ENCODE measurements around the gene ANKRD16. TPM values are rescaled to one million over a fixed set of nuclear protein-coding genes. Genes with fewer than 3 reads are reported as not detected.

The ANKRD16 gene
- 14.6 to 15.2 TPM (median 14.7 TPM) in 3 replicates for total RNA-seq

- Mint-ChIP-seq H3K4me3 (peak within 1 kb of the TSS; percentile 91), H3K27ac (peak within 1 kb of the TSS; percentile 92), H3K9me3 (no peaks in the 10 kb centered on the region), H3K27me3 (ENCODE audit: low read depth) (no peaks in the 10 kb centered on the region), H3K36me3 (peaks cover 22% of the 10 kb centered on the region), H3K4me1 (peaks cover 40% of the 10 kb centered on the region)
- peak; percentile 99 to 100 for DNase-seq (ENCODE audit: low spot score in 2 of 2, unreplicated experiment in 2 of 2)
- TF ChIP-seq CTCF (IDR thresholded peaks at IDR 0.05; ENCODE audit: unreplicated experiment), result no peak
Observed at GRCh38 chr10:5889624-5890451, at the start of gene ANKRD16, which contains the start of gene FBH1. Gene ANKRD16, minus strand, starts transcription at chr10:5889893. Its CDS starts 539 bp downstream, at chr10:5889354. Gene FBH1, plus strand, starts transcription at chr10:5890243. Its CDS starts 103 bp downstream, at chr10:5890346.

- Mint-ChIP-seq H3K4me1 (peaks cover 1% of the 10 kb centered on the region), H3K27ac (no peak overlapping the region), H3K4me3 (no peak overlapping the region), H3K27me3 (ENCODE audit: low read depth) (no peaks in the 10 kb centered on the region), H3K36me3 (peaks cover 22% of the 10 kb centered on the region), H3K9me3 (no peaks in the 10 kb centered on the region)
- DNase-seq (ENCODE audit: low spot score in 2 of 2, unreplicated experiment in 2 of 2), result no peak
- TF ChIP-seq CTCF (IDR thresholded peaks at IDR 0.05; ENCODE audit: unreplicated experiment), result no peak
Observed at GRCh38 chr10:5938291-5938690, 48.6 kb upstream of the ANKRD16 start.

GRCh38 chr10:5937016-5937415 lies 47.3 kb upstream of the ANKRD16 start:
- no peaks in the 10 kb centered on the region for H3K27me3 Mint-ChIP-seq (ENCODE audit: low read depth)
- no peaks in the 10 kb centered on the region for H3K4me1 Mint-ChIP-seq
- DNase-seq (ENCODE audit: low spot score in 2 of 2, unreplicated experiment in 2 of 2), result no peak
- TF ChIP-seq CTCF (IDR thresholded peaks at IDR 0.05; ENCODE audit: unreplicated experiment), result no peak
- H3K27ac Mint-ChIP-seq, result no peak overlapping the region
- H3K36me3 Mint-ChIP-seq, result peaks cover 27% of the 10 kb centered on the region
- no peaks in the 10 kb centered on the region for H3K9me3 Mint-ChIP-seq
- no peak overlapping the region for H3K4me3 Mint-ChIP-seq

GRCh38 chr10:5935628-5936027 lies 45.9 kb upstream of the ANKRD16 start:
- TF ChIP-seq CTCF (IDR thresholded peaks at IDR 0.05; ENCODE audit: unreplicated experiment), result no peak
- DNase-seq (ENCODE audit: low spot score in 2 of 2, unreplicated experiment in 2 of 2), result no peak
- no peaks in the 10 kb centered on the region for H3K27me3 Mint-ChIP-seq (ENCODE audit: low read depth)
- H3K36me3 Mint-ChIP-seq, result peaks cover 29% of the 10 kb centered on the region
- H3K9me3 Mint-ChIP-seq, result no peaks in the 10 kb centered on the region
- no peaks in the 10 kb centered on the region for H3K4me1 Mint-ChIP-seq
- no peak overlapping the region for H3K27ac Mint-ChIP-seq
- no peak overlapping the region for H3K4me3 Mint-ChIP-seq

GRCh38 chr10:5933909-5934546 lies 44.3 kb upstream of the ANKRD16 start:
- no peak overlapping the region for H3K27ac Mint-ChIP-seq
- H3K4me1 Mint-ChIP-seq, result no peaks in the 10 kb centered on the region
- no peaks in the 10 kb centered on the region for H3K9me3 Mint-ChIP-seq
- DNase-seq (ENCODE audit: low spot score in 2 of 2, unreplicated experiment in 2 of 2), result no peak
- H3K27me3 Mint-ChIP-seq (ENCODE audit: low read depth), result no peaks in the 10 kb centered on the region
- no peak for TF ChIP-seq CTCF (IDR thresholded peaks at IDR 0.05; ENCODE audit: unreplicated experiment)
- peaks cover 35% of the 10 kb centered on the region for H3K36me3 Mint-ChIP-seq
- no peak overlapping the region for H3K4me3 Mint-ChIP-seq

Data from mesothelial cell of epicardium (in vitro differentiated cells).